Nephron progenitor cell (in vitro differentiated cells): ENCODE measurements around the gene TRAF3IP1.
A peak's percentile ranks its signal among the peaks of the same experiment; 100 is the strongest.

Experiments used
- DNase-seq: peaks from one replicate; pipeline ENCODE4 v3.0.0; 2021
- H3K27ac Mint-ChIP-seq: 2 replicates; pipeline ENCODE4 v1.8.0; 2021; ENCODE audit warnings: mild to moderate bottlenecking, moderate library complexity, mixed read lengths
- H3K27me3 Mint-ChIP-seq: 2 replicates; pipeline ENCODE4 v1.8.0; 2021; ENCODE audit warnings: mild to moderate bottlenecking, low read depth, mixed read lengths; ENCODE audit not compliant: poor library complexity
- H3K36me3 Mint-ChIP-seq: 2 replicates; pipeline ENCODE4 v1.8.0; 2021; ENCODE audit warnings: low read depth, mixed read lengths
- H3K4me1 Mint-ChIP-seq: 2 replicates; pipeline ENCODE4 v1.8.0; 2021; ENCODE audit warnings: mixed read lengths
- H3K4me3 Mint-ChIP-seq: 2 replicates; pipeline ENCODE4 v1.8.0; 2021; ENCODE audit warnings: mild to moderate bottlenecking, moderate library complexity, mixed read lengths
- H3K9me3 Mint-ChIP-seq: 2 replicates; pipeline ENCODE4 v1.8.0; 2021; ENCODE audit warnings: mild to moderate bottlenecking, moderate library complexity, mixed read lengths
- TF ChIP-seq, protein P1 (sequence below): fragments of 200-600 bp; sonication (generic); IDR thresholded peaks from 2 replicates; pipeline ENCODE4 v1.5.0; 2021; ENCODE audit warnings: antibody characterized with exemption

TRAF3IP1 gene

DNA sequence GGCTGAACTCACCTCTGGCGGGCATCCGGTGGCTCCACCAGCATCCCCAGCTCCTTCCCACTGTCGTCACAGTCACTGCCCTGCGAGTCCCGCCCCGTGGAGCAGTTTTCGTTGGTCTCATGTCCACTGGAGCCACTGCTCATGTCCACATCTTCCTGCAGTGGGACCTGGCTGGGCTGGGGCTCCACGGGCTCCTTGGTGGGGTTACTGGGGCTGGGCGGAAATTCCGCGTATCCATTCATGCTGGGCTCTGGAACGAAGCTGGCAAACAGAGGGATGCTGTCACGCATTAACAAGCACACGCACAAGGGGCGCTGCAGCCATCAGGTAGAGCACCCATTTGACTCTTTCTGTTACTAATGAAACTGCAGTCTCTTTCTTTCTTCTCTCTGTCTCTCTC, 42.6 kb upstream of the TRAF3IP1 start:
- peaks cover 43% of the 10 kb centered on the region for H3K4me1 Mint-ChIP-seq
- H3K27me3 Mint-ChIP-seq: peaks cover 4% of the 10 kb centered on the region
- DNase-seq: peak; percentile 25
- TF ChIP-seq, protein P1, sequence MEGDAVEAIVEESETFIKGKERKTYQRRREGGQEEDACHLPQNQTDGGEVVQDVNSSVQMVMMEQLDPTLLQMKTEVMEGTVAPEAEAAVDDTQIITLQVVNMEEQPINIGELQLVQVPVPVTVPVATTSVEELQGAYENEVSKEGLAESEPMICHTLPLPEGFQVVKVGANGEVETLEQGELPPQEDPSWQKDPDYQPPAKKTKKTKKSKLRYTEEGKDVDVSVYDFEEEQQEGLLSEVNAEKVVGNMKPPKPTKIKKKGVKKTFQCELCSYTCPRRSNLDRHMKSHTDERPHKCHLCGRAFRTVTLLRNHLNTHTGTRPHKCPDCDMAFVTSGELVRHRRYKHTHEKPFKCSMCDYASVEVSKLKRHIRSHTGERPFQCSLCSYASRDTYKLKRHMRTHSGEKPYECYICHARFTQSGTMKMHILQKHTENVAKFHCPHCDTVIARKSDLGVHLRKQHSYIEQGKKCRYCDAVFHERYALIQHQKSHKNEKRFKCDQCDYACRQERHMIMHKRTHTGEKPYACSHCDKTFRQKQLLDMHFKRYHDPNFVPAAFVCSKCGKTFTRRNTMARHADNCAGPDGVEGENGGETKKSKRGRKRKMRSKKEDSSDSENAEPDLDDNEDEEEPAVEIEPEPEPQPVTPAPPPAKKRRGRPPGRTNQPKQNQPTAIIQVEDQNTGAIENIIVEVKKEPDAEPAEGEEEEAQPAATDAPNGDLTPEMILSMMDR: peak; percentile 32
- H3K27ac Mint-ChIP-seq: no peak overlapping the region
- H3K9me3 Mint-ChIP-seq: no peaks in the 10 kb centered on the region
- peaks cover 37% of the 10 kb centered on the region for H3K36me3 Mint-ChIP-seq
- no peak overlapping the region for H3K4me3 Mint-ChIP-seq

DNA sequence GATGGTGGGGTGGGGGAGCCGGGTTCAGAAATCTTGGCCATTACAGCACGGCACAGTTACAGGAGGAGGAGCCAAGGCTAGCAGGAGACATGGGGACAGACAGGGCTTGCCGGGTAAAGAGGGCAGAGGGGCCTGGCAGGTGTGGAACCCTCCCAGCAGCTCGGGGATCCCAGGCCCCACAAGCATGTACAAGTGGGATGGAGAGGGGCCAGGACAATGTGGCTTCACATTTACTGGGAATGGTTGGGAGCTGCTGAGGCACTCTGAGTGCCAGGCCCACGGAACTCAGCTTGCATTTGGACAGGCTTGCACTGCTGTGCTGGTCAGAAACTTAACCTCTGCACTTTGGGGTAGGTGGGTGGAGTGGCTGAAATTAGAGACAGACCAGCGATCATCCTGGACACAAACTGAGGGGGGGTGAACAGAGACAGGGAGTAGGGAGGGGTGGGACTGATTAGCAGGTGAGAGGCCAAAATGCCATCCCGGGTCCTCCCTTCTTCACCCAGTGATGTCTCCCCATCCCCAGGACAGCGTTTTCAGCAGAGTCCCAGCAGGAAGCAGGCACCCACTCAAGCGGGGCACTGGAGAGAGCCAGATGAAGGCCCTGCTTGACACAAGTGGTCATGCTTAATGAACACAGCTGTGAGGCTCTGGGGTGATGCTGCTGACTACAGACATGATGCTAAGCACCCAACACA, 41.5 kb upstream of the TRAF3IP1 start:
- peaks cover 40% of the 10 kb centered on the region for H3K4me1 Mint-ChIP-seq

DNA sequence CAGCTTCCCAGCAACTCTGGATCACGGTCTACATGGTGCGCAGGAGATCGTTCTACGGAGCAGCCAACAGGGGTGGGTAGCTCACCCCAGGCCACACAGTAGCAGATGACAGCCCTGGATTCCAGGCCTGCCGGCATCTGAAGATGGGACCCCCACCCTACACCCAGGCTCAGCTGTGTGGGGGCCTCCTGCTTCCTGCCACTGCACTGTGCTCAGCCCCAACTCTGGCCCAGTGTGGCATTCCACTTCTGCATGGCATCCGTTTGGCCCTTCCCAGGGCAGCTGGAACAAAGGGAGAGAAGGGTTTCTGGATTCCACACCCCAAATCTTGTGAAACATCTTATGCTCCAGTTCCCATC, 41.0 kb upstream of the TRAF3IP1 start:
- Mint-ChIP-seq H3K4me3 (no peak overlapping the region), H3K4me1 (peaks cover 46% of the 10 kb centered on the region), H3K36me3 (peaks cover 30% of the 10 kb centered on the region), H3K27ac (no peak overlapping the region), H3K9me3 (no peaks in the 10 kb centered on the region), H3K27me3 (peaks cover 4% of the 10 kb centered on the region)
- no peak for DNase-seq
- TF ChIP-seq, protein P1: no peak

More for the DNA sequence above, 41.5 kb upstream of the TRAF3IP1 start:
- Mint-ChIP-seq H3K36me3 (peaks cover 35% of the 10 kb centered on the region), H3K27ac (peak overlapping the region; percentile 64), H3K27me3 (peaks cover 4% of the 10 kb centered on the region), H3K9me3 (no peaks in the 10 kb centered on the region), H3K4me3 (no peak overlapping the region)
- TF ChIP-seq, protein P1: no peak
- no peak for DNase-seq

DNA sequence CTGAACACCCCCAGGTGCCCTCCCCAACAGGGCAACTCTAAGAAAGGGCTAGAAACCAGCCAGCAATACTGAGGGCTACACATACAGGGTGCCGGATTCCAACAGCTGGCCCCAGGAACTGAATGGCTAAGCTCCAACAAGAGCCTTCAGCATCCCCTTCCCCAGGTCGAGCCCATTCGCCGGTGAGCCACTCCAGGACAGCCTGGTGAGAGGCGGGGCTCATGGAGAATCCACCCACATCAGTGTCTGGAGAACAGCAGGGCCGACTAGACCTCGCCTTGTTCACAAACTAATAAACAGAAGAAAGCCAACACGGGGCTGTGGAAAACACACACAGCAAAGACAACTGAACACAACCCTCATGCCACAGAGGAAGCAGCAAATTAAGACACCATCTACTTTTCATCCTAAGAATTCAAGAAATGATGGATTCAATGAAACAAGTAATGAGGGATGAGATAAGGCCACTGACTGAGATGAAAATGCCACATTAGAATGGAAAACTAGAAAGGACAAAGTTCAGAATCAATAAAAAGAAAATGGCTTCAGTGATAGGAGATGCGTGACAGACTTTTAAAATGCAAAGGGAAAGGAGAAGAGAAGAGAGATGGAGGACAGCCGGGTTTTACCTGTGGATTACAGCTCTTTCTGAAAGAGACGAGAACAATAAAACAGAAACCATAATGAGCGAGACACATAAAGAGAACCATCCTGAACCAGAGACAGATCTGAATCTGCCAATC, 40.1 kb upstream of the TRAF3IP1 start:
- Mint-ChIP-seq H3K27ac (no peak overlapping the region), H3K27me3 (peaks cover 4% of the 10 kb centered on the region), H3K36me3 (peaks cover 20% of the 10 kb centered on the region), H3K9me3 (no peaks in the 10 kb centered on the region), H3K4me1 (peaks cover 55% of the 10 kb centered on the region), H3K4me3 (no peak overlapping the region)
- TF ChIP-seq, protein P1: no peak
- DNase-seq: no peak

DNA sequence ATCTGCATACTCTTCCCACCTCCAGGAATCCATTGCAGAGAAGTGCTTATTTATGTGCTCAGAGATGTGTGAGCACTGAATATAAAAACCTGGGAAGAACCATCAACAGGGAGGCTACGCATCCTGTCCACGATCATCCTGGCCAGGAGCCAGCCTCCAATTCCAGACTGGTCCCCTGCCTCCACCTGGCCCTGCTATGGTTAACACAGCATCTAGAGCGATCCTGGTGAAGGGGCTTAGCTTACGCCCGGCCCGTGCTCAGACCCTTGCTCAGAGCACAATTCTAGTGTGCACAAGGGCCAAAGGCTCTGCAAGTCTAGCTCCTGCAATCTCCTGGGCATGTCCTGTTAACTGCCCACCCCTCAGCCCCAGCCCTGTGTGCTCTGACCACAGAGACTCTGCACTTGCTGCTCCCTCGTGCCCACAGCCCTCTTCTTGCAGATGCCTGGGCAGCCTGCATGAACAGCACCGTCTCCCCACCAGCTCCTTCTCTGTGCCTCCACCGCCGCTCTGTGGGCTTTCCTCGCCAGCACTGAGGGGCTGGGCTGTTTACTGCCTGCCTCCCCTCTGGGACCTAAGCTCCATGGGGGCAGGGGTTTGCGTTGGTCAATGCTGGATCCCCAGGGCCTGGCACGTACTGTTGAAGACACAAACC, 38.4 kb upstream of the TRAF3IP1 start:
- Mint-ChIP-seq H3K27me3 (peaks cover 4% of the 10 kb centered on the region), H3K4me3 (no peak overlapping the region), H3K36me3 (peaks cover 9% of the 10 kb centered on the region), H3K9me3 (no peaks in the 10 kb centered on the region), H3K4me1 (peaks cover 72% of the 10 kb centered on the region), H3K27ac (no peak overlapping the region)
- DNase-seq: no peak
- TF ChIP-seq, protein P1: no peak
